ENCODE results near the gene TMEM61.

- no peak for TF ChIP-seq CTCF (IDR thresholded peaks at IDR 0.05; ENCODE audit: low read length)
- TF ChIP-seq EZH2 (optimal IDR thresholded peaks at IDR 0.05; ENCODE audit: low read depth, low read length), result no peak
- TF ChIP-seq EZH2phosphoT487 (IDR thresholded peaks at IDR 0.05; ENCODE audit: low read length), result no peak
Measured at GRCh38 chr1:54980046-54980527, 341 bp upstream of the TMEM61 start.
